NCI-H1436 treated with DMSO at 0.1 percent for 48 hours (cell line): Measurements from ENCODE around the gene HSPB3.
"Not testable (repeated sequence)": the region's sequence is repeated elsewhere in the genome, so short reads cannot be mapped to it uniquely, and the experiment has no call there.

Source experiments
- DNase-seq: peaks from one replicate; lab custom pipeline; 2025; lab: John Stamatoyannopoulos, UW

HSPB3 gene, protein sequence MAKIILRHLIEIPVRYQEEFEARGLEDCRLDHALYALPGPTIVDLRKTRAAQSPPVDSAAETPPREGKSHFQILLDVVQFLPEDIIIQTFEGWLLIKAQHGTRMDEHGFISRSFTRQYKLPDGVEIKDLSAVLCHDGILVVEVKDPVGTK

DNA sequence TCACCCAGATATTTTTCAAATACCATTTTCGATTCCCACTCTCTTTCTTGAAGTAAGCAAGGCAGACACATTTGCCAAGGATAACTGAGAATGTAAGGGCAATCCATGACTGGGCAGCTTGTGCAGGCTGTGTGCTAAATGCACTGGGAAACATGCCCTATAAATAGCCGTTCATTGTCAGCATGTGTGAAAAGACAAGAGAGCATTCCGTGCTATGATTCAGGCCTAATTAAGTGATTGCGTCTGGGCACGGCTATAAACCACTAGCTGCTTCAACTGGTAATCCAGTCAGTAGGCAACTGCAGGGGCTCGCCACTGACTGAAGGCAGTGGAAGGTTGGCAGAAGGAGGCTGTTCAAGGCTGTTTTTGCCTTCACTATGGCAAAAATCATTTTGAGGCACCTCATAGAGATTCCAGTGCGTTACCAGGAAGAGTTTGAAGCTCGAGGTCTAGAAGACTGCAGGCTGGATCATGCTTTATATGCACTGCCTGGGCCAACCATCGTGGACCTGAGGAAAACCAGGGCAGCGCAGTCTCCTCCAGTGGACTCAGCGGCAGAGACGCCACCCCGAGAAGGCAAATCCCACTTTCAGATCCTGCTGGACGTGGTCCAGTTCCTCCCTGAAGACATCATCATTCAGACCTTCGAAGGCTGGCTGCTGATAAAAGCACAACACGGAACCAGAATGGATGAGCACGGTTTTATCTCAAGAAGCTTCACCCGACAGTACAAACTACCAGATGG is at the start of gene HSPB3:
HSPB3 (plus strand) TSS at position 287 of the 745 bp plus-strand sequence; CDS start at position 378, 91 bp downstream.
- no peak for DNase-seq

- DNase-seq = no peak
Observed at GRCh38 chr5:54411176-54411575, 44.3 kb upstream of the HSPB3 start.

- no peak for DNase-seq
Observed at GRCh38 chr5:54412913-54413312, 42.6 kb upstream of the HSPB3 start.

DNA sequence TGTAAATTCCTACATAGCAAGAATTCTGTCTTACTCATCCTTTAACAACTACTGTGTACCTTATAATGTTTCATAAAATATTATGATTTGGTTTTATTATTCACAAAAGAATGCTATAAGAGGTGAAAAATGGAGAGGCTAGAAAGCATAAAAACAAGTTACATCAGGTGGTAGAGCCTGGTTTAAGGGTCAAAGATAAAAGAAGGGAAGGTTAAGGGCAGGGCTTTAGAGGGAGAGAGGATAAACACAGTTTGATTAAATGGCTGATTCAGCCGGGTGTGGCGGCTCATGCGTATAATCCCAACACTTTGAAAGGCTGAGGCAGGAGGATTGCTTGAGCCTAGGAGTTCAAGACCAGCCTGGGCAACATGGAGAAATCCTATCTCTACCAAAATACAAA is 40.4 kb upstream of the HSPB3 start:
- no peak for DNase-seq

DNA sequence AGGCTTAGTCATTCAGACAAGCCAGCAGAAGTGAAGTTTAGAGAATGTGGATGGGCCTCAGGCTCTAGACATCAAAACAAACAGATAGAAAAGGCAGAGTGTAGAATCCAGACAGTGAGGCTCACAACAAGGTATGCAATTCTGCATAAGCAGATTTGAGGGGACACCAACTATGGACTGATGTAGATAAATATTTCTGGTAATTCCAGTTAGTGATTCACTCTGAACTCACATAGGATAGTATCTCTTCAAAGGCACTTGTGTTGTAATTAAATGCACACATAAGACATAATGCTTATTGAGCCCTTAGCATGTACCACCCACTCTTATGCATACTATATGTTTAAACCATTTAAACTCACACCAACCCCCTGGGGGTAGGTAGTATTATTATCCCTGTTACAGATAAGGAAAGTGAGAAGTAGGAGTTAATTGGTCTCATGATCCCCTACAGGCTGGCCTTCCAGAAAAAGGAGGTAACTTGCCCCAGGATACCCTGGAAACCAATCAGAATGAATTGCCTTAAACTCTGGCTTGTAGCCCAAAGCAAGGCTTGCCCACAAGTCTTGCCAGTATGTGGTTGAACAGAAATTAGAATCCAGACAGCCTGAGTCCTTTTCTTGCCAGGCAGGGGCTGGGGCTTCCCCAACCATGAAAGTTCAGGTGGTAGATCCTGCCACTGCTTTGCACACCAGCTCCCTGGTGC is 39.5 kb upstream of the HSPB3 start:
- DNase-seq = no peak

DNA sequence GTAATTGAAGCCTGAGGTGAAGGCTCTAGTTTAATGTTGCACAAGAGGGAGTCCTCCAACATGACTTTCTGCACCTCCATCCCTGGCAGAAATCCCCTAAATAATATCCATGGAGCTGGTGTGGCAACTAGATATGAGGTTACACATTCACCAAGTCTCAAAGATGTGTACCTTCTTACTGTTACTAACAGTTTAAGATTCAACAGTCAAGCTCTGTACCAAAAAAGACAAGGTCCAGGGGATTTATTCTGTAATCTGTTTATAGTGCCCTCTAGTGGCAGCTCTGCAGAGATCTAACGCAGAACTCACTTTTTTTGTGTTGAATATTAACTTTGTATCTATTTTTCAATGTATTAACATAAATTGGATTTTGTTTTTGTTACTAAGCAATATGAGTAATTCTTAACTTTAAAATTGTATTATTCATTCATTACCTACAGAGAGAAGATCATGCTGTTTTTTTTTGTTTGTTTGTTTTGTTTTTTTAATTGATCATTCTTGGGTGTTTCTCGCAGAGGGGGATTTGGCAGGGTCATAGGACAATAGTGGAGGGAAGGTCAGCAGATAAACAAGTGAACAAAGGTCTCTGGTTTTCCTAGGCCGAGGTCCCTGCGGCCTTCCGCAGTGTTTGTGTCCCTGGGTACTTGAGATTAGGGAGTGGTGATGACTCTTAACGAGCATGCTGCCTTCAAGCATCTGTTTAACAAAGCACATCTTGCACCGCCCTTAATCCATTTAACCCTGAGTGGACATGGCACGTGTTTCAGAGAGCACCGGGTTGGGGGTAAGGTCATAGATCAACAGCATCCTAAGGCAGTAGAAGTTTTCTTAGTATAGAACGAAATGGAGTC is 35.7 kb upstream of the HSPB3 start:
- DNase-seq = not testable (repeated sequence)

DNA sequence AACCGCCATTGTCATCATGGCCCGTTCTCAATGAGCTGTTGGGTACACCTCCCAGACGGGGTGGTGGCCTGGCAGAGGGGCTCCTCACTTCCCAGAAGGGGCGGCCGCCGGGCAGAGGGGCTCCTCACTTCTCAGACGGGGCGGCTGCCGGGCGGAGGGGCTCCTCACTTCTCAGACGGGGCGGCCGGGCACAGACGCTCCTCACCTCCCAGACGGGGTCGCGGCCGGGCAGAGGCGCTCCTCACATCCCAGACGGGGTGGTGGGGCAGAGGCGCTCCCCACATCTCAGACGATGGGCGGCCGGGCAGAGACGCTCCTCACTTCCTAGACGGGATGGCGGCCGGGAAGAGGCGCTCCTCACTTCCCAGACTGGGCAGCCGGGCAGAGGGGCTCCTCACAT is 35.0 kb upstream of the HSPB3 start:
- not testable (repeated sequence) for DNase-seq

DNA sequence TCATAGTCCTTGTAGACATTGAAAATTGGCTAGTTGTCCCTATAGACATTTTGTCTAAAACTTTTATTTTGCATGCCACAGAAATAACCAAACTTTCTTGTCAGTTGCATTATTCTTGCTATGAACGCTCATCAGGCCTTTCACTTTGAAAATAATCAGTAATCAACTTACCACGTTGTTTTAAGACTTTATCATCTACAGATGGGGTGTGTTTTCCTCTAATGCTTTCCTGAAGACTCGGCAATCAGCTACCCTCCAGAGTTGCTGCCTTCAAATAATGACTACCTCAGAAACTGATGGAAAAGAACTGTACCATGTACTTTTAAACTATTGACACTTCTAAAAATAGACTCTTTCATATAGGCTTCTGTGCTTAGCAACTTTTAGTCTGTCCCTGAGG is 33.5 kb upstream of the HSPB3 start:
- no peak for DNase-seq

- no peak for DNase-seq
Observed at GRCh38 chr5:54425258-54425657, 30.2 kb upstream of the HSPB3 start.

GRCh38 chr5:54426209-54426608 is 29.3 kb upstream of the HSPB3 start:
- DNase-seq = no peak

DNA sequence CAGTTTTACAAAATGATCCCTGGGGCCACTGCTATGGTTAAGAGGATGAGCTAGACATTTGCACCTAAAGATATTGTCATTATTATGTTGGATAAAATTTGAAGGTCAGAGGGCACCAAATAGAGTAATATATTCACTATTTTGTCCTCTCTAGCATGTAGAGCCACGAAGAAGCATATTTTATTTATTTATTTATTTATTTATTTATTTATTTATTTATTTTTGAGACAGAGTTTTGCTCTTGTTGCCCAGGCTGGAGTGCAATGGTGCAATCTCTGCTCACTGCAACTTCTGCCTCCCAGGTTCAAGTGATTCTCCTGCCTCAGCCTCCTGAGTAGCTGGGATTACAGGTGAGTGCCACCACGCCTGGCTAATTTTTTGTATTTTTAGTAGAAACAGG is 20.8 kb upstream of the HSPB3 start:
- not testable (repeated sequence) for DNase-seq

GRCh38 chr5:54438620-54439389 is 16.7 kb upstream of the HSPB3 start:
- DNase-seq = no peak

DNA sequence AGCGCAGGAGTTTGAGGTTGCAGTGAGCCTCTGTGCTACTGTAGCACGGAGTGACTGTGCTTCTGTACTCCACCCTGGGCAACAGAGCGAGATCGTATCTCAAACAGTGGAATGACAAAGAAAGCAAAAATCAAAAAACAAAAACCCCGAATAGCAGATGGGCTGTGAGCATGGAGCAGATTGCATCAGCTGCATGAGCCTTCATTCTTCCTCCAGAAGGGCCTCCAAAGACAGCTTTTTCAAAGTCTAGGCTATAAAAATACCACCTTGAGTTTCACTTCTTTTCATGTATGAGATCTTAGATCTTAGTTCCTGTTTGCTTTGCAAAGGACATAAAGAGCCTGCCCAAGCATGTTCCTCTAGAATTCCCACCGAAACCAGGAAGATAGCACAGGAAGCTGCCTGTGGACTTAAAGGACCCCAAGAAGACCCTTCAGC is 15.0 kb upstream of the HSPB3 start:
- no peak for DNase-seq

- no peak for DNase-seq
Observed at GRCh38 chr5:54442271-54442670, 13.2 kb upstream of the HSPB3 start.

DNA sequence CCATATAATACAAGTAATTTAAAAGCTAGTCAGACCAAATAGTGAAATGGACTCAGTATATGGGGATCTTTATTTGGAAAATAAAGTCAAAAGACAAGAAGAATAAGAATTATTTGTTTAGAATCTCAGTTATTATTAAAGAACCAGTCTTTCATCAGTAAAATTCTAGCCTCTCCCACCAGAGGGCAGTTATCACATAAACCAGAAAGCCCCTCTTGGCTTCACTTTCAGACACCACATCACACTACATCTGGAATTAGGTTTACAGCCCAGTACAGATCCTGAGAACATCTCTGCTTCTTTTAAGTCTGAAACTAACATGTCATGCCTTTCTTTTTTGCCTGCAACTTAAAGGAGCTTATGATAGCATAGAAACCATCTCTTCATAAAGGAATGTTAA is 12.2 kb upstream of the HSPB3 start:
- DNase-seq = no peak

DNA sequence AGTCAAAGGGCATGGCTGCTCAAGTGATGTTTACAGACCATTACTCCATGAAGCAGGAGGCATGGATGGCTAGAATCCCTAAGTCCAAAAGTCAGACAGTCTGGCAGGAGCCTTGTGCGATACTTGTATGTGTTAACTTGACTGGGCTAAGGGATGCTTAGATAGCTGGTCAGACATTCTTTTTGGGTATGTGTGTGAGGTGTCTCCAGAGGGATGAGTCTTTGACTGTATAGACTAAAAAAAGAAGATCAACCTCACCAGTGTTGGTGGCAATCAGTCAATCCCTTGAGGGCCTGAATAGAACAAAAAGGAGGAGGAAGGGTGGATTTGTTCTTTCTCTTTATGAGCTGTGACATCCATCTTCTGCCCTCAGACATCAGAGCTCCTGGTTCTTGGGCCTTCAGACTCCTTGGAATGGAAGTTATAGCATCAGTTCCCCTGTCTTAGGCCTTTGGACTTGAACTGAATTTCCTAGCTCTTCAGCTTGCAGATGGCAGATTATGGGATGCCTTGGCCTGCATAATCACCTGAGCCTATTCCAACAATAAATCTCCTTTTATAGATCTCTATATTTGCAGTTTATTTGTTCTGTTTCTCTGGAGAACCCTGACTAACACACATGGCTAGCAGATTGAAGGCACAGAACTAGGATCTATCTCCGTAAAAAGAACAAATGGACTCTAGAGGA is 9.7 kb upstream of the HSPB3 start:
- no peak for DNase-seq

DNA sequence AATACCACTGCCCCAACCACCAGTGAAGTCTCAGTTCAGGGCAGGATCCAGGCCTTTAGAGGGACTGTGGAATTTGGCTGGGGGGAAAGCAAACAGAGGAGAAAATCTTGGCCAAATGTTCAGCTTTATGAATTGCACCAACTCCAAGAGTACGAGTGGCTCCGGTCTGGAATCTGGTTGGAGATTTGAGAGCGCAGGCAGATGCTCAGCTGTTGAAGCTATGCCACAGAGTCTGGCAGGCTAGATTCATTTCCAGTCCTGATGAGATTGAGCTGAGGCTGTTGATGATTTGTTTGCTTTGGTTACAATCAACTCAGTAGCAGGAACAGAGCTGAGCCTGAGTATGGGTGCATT is 9.1 kb upstream of the HSPB3 start:
- DNase-seq = no peak

GRCh38 chr5:54449923-54450322 is 5.6 kb upstream of the HSPB3 start:
- no peak for DNase-seq

DNA sequence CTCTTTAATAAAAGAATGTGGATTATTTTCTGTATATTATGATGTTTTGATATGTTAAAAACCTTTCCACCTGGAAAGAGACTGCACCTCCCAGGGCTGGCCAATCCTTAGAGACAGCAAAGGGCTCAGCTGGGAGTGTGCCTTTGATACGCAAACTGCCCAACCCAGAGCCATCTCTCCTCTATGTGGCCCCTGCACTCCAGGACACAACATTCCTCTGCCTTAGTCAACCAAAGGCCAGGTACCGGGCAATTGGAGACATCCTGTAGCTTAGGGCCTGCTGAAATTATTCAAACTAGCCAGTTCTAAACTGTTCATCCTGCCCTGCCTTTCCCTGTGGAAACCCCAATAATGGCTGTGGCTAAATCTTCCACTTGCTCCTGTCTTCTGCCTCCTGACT is 5.0 kb upstream of the HSPB3 start:
- no peak for DNase-seq

DNA sequence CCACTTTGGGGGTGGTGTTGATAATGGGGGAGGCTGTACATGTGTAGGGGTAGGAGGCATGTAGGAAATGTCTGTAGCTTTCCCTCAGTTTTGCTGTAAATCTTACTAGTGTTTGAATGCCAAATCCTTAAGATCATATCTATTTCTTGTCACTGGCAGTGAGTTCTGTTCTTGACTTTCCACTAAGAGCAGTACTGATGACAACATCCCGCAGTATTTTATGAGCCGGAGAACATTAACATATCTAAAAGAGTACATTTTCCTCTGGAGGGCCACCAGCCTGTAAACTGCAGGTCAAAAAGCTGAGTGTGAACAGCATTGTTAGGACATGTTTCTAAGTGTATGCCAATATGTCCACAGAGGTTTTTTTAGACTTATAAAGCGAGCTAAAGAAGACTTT is 2.5 kb upstream of the HSPB3 start:
- no peak for DNase-seq

DNA sequence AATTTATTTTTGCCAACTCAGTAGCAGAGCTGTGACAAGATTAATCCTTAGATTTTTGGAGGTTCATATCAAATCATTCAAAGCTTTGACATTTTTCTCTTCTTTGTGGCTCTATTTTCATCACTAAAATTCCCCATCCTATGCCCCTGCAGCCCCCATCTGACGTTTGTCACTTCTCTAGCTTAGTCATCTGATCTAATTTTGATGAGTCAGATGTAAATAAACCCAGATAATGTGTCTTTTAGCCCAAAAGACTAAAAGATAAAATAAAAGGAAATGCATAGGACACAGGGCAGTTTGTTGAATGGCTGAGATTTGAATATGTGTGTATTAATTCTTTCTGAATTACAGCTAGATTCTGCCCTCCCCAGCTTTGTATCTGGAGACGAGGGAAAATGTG is 897 bp upstream of the HSPB3 start:
- no peak for DNase-seq
